Endodermal cell (in vitro differentiated cells): ENCODE data around the gene KCNJ4. TPM values are rescaled to one million over a fixed set of nuclear protein-coding genes. Genes with fewer than 3 reads are reported as not detected.

Source experiments
- DNase-seq: peaks from one replicate; pipeline ENCODE4 v3.0.0-alpha.2; 2017
- H3K27ac ChIP-seq: 2 replicates; pipeline ENCODE4 v1.5.1; 2013; ENCODE audit warnings: mild to moderate bottlenecking, low read depth, low read length, moderate library complexity
- H3K27me3 ChIP-seq: 2 replicates; pipeline ENCODE4 v1.6.1; 2013; ENCODE audit warnings: mild to moderate bottlenecking, low read length, moderate library complexity; ENCODE audit not compliant: insufficient read depth, control insufficient read depth, poor library complexity, severe bottlenecking
- H3K36me3 ChIP-seq: 2 replicates; pipeline ENCODE4 v1.7.0; 2013; ENCODE audit warnings: mild to moderate bottlenecking, low read length, moderate library complexity; ENCODE audit not compliant: control insufficient read depth, insufficient read depth
- H3K4me1 ChIP-seq: one replicate; pipeline ENCODE4 v1.7.0; 2013; ENCODE audit warnings: low read length; ENCODE audit not compliant: control insufficient read depth, insufficient read depth
- H3K4me3 ChIP-seq: 2 replicates; pipeline ENCODE4 v1.5.1; 2013; ENCODE audit warnings: mild to moderate bottlenecking, low read length, moderate library complexity
- H3K9ac ChIP-seq: 2 replicates; pipeline ENCODE4 v1.6.1; 2013; ENCODE audit warnings: mild to moderate bottlenecking, low read length, moderate library complexity; ENCODE audit not compliant: poor library complexity, severe bottlenecking; ENCODE audit errors: extremely low read depth
- H3K9me3 ChIP-seq: 2 replicates; pipeline ENCODE4 v1.6.1; 2013; ENCODE audit warnings: mild to moderate bottlenecking, low read length, moderate library complexity; ENCODE audit not compliant: control insufficient read depth
- H3K27ac Mint-ChIP-seq: 2 replicates; pipeline ENCODE4 v1.8.0; 2020; ENCODE audit warnings: mixed read lengths
- H3K27me3 Mint-ChIP-seq: 2 replicates; pipeline ENCODE4 v1.8.0; 2021; ENCODE audit warnings: mild to moderate bottlenecking, mixed read lengths; ENCODE audit not compliant: insufficient read depth
- H3K36me3 Mint-ChIP-seq: 2 replicates; pipeline ENCODE4 v1.8.0; 2020; ENCODE audit warnings: low read depth, mixed read lengths
- H3K4me1 Mint-ChIP-seq: 2 replicates; pipeline ENCODE4 v1.8.0; 2020; ENCODE audit warnings: mixed read lengths
- H3K4me3 Mint-ChIP-seq: 2 replicates; pipeline ENCODE4 v1.8.0; 2020; ENCODE audit warnings: mild to moderate bottlenecking, moderate library complexity, mixed read lengths
- H3K9me3 Mint-ChIP-seq: 2 replicates; pipeline ENCODE4 v1.8.0; 2020; ENCODE audit warnings: mild to moderate bottlenecking, mixed read lengths
- WGBS, 2 experiments: methylation state at CpG; one replicate each; pipeline versions ENCODE4 v1.1.5 to v1.1.7; 2013; ENCODE audit warnings: missing lambda C conversion rate in 2 of 2, mixed read lengths in 1 of 2; ENCODE audit not compliant: insufficient coverage in 1 of 2, insufficient read length in 1 of 2; 5-methylcytosine and 5-hydroxymethylcytosine counted together
- total RNA-seq, 2 donors: library from RNA; stranded (reverse); fragmentation: NEBNext Ultra II Directional in 1 of 2; extraction: Animal tissue kit (Norgen Biotek cat#: 25700) in 1 of 2; gene quantifications; 2 replicates in 1 of 2; 3 replicates in 1 of 2; pipeline ENCODE4 v1.2.1, GENCODE V29; 2021
- TF ChIP-seq, protein P1 (sequence below): fragments of 200-600 bp; sonication (generic); conservative IDR thresholded peaks from 2 replicates; pipeline ENCODE4 v1.5.0; 2021; ENCODE audit warnings: antibody characterized with exemption, mild to moderate bottlenecking

KCNJ4 gene
- total RNA-seq, 2 donors from 2014 or later, result 0.37 to 1.4 TPM

DNA sequence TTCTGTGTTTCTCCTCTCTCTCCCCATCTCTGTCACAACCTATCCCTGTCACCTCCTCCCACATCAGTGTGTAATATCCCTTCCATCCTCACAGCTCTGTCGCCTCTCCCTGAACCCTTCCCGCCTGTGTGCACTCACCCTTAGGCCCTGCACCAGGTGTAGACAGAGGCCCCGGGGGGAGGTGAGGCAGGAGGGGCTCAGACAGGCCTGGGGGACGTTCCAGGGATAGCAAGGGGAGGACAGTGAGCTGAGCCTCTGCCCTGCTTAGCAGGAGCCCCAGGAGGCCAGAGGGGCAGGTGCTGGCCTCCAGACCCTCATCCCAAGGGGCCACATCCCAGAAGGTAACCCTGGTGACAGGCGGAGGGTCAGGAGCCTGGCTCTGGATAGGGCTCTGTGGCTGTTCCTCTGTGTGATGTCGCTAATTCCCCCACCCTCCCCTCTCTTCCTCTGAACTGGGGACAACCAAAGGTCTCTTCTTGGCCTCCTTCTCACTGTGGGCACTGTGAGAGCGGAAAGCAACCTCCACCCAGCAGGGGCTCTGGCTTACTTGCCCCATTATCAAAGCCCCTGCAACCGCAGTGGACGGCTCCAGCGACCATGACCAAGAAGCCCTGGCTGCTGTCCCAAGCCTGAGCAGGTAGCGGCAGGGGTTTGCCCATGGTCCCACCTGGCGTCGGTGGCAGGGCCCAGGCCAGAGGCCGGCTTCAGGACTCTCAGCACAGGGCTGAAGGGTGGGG lies 35.7 kb downstream of the KCNJ4 start:
- H3K4me1 ChIP-seq, result no peaks in the 10 kb centered on the region
- no peak overlapping the region for H3K4me3 ChIP-seq
- TF ChIP-seq, protein P1, sequence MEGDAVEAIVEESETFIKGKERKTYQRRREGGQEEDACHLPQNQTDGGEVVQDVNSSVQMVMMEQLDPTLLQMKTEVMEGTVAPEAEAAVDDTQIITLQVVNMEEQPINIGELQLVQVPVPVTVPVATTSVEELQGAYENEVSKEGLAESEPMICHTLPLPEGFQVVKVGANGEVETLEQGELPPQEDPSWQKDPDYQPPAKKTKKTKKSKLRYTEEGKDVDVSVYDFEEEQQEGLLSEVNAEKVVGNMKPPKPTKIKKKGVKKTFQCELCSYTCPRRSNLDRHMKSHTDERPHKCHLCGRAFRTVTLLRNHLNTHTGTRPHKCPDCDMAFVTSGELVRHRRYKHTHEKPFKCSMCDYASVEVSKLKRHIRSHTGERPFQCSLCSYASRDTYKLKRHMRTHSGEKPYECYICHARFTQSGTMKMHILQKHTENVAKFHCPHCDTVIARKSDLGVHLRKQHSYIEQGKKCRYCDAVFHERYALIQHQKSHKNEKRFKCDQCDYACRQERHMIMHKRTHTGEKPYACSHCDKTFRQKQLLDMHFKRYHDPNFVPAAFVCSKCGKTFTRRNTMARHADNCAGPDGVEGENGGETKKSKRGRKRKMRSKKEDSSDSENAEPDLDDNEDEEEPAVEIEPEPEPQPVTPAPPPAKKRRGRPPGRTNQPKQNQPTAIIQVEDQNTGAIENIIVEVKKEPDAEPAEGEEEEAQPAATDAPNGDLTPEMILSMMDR, result no peak
- Mint-ChIP-seq H3K27me3 (no peaks in the 10 kb centered on the region), H3K27ac (no peak overlapping the region), H3K9me3 (no peaks in the 10 kb centered on the region), H3K36me3 (no peaks in the 10 kb centered on the region), H3K4me3 (no peak overlapping the region), H3K4me1 (peaks cover 9% of the 10 kb centered on the region)
- H3K27me3 ChIP-seq, result no peaks in the 10 kb centered on the region
- H3K9me3 ChIP-seq, result no peaks in the 10 kb centered on the region
- H3K9ac ChIP-seq, result no peak overlapping the region
- H3K27ac ChIP-seq, result no peak overlapping the region
- no peaks in the 10 kb centered on the region for H3K36me3 ChIP-seq
- DNase-seq, result peak; percentile 49
- 88 to 89% methylated on average over 4 to 14 of the region's 14 CpGs for WGBS, 2 experiments

DNA sequence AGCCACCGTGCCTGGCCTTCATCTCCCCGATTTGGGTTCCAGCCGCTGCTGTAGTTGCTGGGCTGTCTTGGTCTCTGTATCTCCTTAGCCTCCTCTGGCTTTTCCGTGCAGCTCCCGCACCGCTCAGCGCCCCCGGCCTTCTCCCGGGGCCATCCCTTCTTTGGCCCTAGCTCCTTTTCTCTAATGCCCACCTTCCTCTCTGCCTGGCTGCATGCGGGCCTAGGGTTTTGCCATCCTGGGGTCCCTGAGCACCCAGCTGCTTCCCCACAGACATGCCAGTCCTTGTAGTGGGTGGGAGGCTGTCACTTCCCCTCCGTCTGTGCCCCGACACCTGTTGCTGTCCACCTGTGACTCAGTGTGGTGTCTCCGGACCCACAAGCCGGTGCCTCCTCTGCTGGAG lies 36.4 kb downstream of the KCNJ4 start:
- no peaks in the 10 kb centered on the region for H3K36me3 ChIP-seq
- H3K4me3 ChIP-seq, result no peak overlapping the region

DNA sequence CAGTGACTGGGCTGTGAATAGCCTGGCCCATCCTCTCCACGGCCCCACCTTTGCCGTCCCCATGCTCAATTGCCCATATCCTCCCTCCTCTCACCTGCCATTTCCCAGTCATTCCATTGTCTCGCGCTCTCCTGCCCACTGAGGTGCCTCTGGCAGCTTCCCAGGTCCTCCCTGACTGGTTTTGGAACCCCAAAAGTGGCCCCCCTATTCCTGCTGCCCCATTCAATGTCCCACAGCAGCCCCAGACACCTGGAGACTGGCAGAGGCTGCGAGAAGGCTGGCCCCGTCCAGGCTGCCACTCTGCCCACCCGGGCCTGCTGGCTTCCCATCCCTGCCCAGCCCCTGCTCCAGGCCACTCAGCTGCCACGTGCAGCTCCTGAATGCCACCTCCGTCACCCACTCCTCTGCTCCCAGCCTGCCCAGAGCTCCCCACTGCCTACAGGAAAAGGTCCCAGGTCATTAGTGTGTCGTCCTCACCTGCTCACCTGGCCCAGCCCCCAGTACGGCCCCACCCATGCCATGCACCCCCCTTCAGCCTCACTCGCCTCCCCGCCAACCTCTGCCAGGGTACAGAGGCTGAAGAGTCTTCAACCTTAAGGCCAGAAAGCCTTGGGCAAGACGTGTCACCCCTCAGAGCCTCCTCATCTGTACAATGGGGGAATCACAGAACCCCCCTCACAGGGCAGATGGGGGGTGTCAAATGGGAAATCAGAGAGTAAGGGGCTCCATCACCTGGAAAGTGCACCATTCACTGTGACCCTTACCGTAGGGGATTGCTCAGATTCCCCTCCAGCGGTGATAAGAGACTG lies 37.5 kb downstream of the KCNJ4 start:
- H3K4me3 ChIP-seq, result no peak overlapping the region
- Mint-ChIP-seq H3K4me1 (peaks cover 4% of the 10 kb centered on the region), H3K36me3 (no peaks in the 10 kb centered on the region), H3K27ac (no peak overlapping the region), H3K27me3 (peaks cover 2% of the 10 kb centered on the region), H3K9me3 (no peaks in the 10 kb centered on the region), H3K4me3 (no peak overlapping the region)
- 87 to 89% methylated on average over 4 to 16 of the region's 16 CpGs for WGBS, 2 experiments
- no peaks in the 10 kb centered on the region for H3K9me3 ChIP-seq
- TF ChIP-seq, protein P1, result no peak
- H3K4me1 ChIP-seq, result no peaks in the 10 kb centered on the region
- no peaks in the 10 kb centered on the region for H3K27me3 ChIP-seq
- no peak overlapping the region for H3K9ac ChIP-seq
- H3K27ac ChIP-seq, result no peak overlapping the region
- H3K36me3 ChIP-seq, result no peaks in the 10 kb centered on the region
- peak; percentile 63 for DNase-seq

More for the DNA sequence above, 36.4 kb downstream of the KCNJ4 start:
- no peaks in the 10 kb centered on the region for H3K9me3 ChIP-seq
- no peak overlapping the region for H3K9ac ChIP-seq
- Mint-ChIP-seq H3K27me3 (peaks cover 2% of the 10 kb centered on the region), H3K9me3 (no peaks in the 10 kb centered on the region), H3K27ac (no peak overlapping the region), H3K4me3 (no peak overlapping the region), H3K4me1 (peaks cover 9% of the 10 kb centered on the region), H3K36me3 (no peaks in the 10 kb centered on the region)
- H3K27me3 ChIP-seq, result no peaks in the 10 kb centered on the region
- no peak overlapping the region for H3K27ac ChIP-seq
- TF ChIP-seq, protein P1, result no peak
- no peaks in the 10 kb centered on the region for H3K4me1 ChIP-seq
- no peak for DNase-seq
- 89 to 94% methylated on average over 11 to 14 of the region's 14 CpGs for WGBS, 2 experiments
